GM12801 (cell line): ENCODE results near the gene SLC39A11.

Experiments used
- CTCF ChIP-seq: IDR thresholded peaks from one replicate; pipeline ENCODE4 v1.5.1; 2011; ENCODE audit warnings: control low read depth; ENCODE audit not compliant: insufficient read length; ENCODE audit errors: extremely low read depth

SLC39A11 gene

GRCh38 chr17:72853440-72854415 is 238.8 kb downstream of the SLC39A11 start:
- TF ChIP-seq CTCF: no peak

DNA sequence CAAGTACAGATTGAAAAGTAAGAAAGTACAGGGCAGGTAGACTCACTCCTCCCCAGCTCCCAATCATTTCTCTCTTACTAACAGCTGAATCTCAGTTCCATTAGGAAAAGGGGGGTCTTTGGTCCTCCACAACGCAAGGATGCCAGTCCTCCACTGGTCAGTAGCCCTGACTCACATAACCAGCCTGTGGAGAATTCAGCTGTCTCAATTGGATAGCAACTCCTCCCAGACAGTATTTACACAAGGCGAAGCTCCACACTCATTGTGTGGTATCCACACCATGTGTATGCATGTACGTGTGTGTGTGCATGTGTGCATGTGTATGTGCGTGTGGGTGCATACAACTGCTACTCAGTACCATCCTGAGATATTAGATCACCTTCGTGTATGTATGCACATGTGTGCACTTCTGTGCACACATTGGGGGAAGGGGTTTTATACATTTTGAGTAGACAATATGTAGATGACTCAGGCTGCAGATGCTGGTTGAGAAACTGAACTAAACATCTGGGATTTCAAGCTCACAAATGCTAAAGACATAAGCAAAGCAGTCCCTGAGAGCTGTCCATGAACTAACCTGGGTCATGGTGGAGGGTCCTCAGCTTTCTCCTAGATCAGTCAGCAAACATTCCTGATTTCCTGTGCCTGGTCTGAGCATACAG is 240.1 kb downstream of the SLC39A11 start:
- TF ChIP-seq CTCF: no peak

GRCh38 chr17:72850410-72851118 is 241.9 kb downstream of the SLC39A11 start:
- no peak for TF ChIP-seq CTCF

DNA sequence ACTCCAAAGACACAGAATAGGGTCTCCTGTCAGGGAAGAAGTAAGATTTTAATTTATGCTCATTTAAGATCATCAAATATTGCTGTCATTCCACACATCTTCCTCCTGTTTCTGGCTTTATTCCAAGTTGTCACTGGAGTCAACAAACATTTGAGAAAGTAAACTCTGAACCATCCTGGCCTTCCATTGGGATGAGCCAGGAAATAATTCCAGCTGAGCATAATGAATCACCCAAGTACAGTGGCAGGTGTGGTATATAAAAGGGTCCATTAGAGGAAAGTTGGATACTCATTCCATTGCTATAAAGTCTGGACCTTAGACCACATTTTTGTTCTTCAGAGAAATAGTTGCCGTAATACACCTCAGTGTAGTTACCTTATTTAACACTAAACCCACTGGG is 246.1 kb downstream of the SLC39A11 start:
- TF ChIP-seq CTCF: no peak

- TF ChIP-seq CTCF: no peak
Measured at GRCh38 chr17:72843591-72843990, 248.9 kb downstream of the SLC39A11 start.

- no peak for TF ChIP-seq CTCF
Measured at GRCh38 chr17:72840019-72840418, 252.5 kb downstream of the SLC39A11 start.

DNA sequence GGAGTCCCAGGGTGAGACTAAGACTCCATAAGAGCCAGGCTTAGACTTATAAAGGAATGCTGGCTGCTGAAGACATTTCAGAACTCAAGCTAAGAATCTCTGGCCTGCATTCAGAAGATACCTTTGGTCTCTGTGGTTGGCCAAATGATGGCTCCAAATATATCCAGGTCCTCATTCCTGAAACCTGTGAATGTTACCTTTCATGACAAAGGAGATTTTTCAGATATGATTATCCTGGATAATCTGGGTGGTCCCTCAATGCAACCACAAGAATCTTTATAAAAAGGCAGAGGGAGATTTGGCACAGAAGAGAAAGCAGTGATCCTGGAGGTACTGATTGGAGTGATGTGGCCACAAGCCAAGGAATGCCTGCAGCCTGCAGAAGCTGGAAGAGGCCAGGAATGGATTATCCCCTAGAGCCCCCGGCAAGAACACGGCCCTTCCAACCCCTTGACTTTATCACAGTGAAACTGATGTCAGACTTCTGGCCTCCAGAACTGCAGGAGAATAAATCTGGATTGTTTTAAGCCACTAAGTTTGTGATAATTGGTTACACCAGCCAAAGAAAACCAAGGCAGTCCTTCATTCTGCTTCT is 253.3 kb downstream of the SLC39A11 start:
- no peak for TF ChIP-seq CTCF
